Neural progenitor cell (in vitro differentiated cells): ENCODE data around the gene ADGRV1.
"Not testable (repeated sequence)": the region's sequence is repeated elsewhere in the genome, so short reads cannot be mapped to it uniquely, and the experiment has no call there.

Experiments used
- CTCF ChIP-seq: fragments of 200-600 bp; sonication (generic); IDR thresholded peaks from 2 replicates; pipeline ENCODE4 v1.5.1; 2017; ENCODE audit warnings: antibody characterized with exemption, mild to moderate bottlenecking
- EZH2 ChIP-seq: fragments of 200-600 bp; sonication (generic); IDR thresholded peaks from 2 replicates; pipeline ENCODE4 v1.6.1; 2017; ENCODE audit warnings: antibody characterized with exemption, mild to moderate bottlenecking, moderate library complexity
- EZH2phosphoT487 ChIP-seq: fragments of 200-600 bp; sonication (generic); IDR thresholded peaks from 2 replicates; pipeline ENCODE4 v1.6.1; 2017; ENCODE audit warnings: antibody characterized with exemption

GRCh38 chr5:90687458-90687857, 128.9 kb downstream of the ADGRV1 start:
- not testable (repeated sequence) for TF ChIP-seq CTCF, EZH2, EZH2phosphoT487
